ENCODE measurements around the gene ADAMTSL1.

ADAMTSL1 gene

GRCh38 chr9:18575686-18576085 lies 101.7 kb downstream of the ADAMTSL1 start:
- TF ChIP-seq, protein P1, sequence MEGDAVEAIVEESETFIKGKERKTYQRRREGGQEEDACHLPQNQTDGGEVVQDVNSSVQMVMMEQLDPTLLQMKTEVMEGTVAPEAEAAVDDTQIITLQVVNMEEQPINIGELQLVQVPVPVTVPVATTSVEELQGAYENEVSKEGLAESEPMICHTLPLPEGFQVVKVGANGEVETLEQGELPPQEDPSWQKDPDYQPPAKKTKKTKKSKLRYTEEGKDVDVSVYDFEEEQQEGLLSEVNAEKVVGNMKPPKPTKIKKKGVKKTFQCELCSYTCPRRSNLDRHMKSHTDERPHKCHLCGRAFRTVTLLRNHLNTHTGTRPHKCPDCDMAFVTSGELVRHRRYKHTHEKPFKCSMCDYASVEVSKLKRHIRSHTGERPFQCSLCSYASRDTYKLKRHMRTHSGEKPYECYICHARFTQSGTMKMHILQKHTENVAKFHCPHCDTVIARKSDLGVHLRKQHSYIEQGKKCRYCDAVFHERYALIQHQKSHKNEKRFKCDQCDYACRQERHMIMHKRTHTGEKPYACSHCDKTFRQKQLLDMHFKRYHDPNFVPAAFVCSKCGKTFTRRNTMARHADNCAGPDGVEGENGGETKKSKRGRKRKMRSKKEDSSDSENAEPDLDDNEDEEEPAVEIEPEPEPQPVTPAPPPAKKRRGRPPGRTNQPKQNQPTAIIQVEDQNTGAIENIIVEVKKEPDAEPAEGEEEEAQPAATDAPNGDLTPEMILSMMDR (IDR thresholded peaks at IDR 0.05; ENCODE audit: low read depth, low read length), result no peak
- no peaks in the 10 kb centered on the region for H3K9me3 ChIP-seq (ENCODE audit: severe bottlenecking)
- no peak overlapping the region for H3K4me3 ChIP-seq (ENCODE audit: low read depth, low read length)
- no peak overlapping the region for H3K27ac ChIP-seq
- no peaks in the 10 kb centered on the region for H3K27me3 ChIP-seq (ENCODE audit: insufficient read depth, low read depth, severe bottlenecking)
- DNase-seq, result no peak
- H3K36me3 ChIP-seq, result no peaks in the 10 kb centered on the region

DNA sequence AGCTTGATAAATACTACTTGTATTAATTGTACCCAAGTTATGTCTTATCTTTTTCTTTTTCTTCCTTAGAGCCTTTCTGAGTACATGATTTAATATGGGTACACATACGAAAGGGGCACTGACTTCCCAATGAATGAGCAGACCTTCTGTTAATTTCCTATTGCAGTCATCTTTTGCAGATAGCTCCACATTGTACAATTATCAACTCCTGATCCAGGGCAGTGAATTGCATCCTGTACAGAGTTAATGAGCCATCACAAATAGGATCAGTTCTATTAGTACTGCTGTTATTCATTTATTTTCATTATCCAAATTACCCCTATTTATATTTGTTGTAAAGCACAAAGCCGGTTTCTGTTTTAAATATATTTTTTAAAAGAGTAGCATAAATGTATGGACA lies 105.6 kb downstream of the ADAMTSL1 start:
- no peak overlapping the region for H3K4me3 ChIP-seq (ENCODE audit: low read depth, low read length)
- no peaks in the 10 kb centered on the region for H3K27me3 ChIP-seq (ENCODE audit: insufficient read depth, low read depth, severe bottlenecking)
- DNase-seq, result no peak
- H3K36me3 ChIP-seq, result no peaks in the 10 kb centered on the region
- H3K27ac ChIP-seq, result no peak overlapping the region
- no peaks in the 10 kb centered on the region for H3K9me3 ChIP-seq (ENCODE audit: severe bottlenecking)
- TF ChIP-seq, protein P1 (IDR thresholded peaks at IDR 0.05; ENCODE audit: low read depth, low read length), result no peak

DNA sequence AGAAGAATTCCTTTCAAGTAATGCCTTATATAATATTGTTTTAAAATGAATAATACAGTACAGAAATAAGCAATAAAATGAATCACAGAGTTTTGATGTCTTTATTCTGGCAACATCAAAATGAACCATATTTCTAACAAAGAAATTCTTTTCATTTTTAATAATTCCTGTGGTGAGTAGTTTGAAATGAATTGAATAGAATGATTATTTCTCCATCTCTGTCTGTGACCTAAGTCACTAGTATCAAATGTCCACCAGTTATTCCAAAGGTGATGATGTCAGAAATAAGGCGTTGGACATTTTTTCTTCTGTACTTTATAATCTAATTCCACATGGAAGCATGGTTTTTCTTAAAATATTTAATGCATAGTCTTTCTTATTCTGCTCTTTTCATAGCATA lies 106.2 kb downstream of the ADAMTSL1 start:
- TF ChIP-seq, protein P1 (IDR thresholded peaks at IDR 0.05; ENCODE audit: low read depth, low read length), result no peak
- Histone ChIP-seq H3K9me3 (ENCODE audit: severe bottlenecking) (no peaks in the 10 kb centered on the region), H3K36me3 (no peaks in the 10 kb centered on the region), H3K4me3 (ENCODE audit: low read depth, low read length) (no peak overlapping the region), H3K27ac (no peak overlapping the region), H3K27me3 (ENCODE audit: insufficient read depth, low read depth, severe bottlenecking) (no peaks in the 10 kb centered on the region)
- DNase-seq, result no peak

- H3K27me3 ChIP-seq (ENCODE audit: insufficient read depth, low read depth, severe bottlenecking), result no peaks in the 10 kb centered on the region
- no peaks in the 10 kb centered on the region for H3K9me3 ChIP-seq (ENCODE audit: severe bottlenecking)
- H3K36me3 ChIP-seq, result no peaks in the 10 kb centered on the region
- H3K4me3 ChIP-seq (ENCODE audit: low read depth, low read length), result no peak overlapping the region
- DNase-seq, result no peak
- no peak overlapping the region for H3K27ac ChIP-seq
- TF ChIP-seq, protein P1 (IDR thresholded peaks at IDR 0.05; ENCODE audit: low read depth, low read length), result no peak
Measured at GRCh38 chr9:18585996-18586395, 112.0 kb downstream of the ADAMTSL1 start.

DNA sequence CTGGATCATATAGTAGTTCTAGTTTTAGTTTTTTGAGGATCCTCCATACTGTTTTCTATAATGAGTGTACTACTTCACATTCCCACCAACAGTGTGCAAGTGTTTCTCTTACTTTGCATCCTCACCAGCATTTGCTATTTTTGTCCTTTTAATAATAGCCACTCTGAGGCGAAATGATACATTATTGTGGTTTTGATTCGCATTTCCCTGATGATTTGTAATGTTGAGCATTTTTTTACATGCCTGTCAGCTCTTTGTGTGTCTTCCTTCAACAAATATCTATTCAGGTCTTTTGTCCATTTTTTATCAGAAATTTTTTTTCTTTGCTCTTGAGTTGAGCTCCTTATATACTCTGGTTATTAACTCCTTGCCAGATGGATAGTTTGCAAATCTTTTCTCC lies 114.0 kb downstream of the ADAMTSL1 start:
- Histone ChIP-seq H3K27me3 (ENCODE audit: insufficient read depth, low read depth, severe bottlenecking) (no peaks in the 10 kb centered on the region), H3K27ac (no peak overlapping the region), H3K4me3 (ENCODE audit: low read depth, low read length) (no peak overlapping the region), H3K9me3 (ENCODE audit: severe bottlenecking) (no peaks in the 10 kb centered on the region), H3K36me3 (no peaks in the 10 kb centered on the region)
- TF ChIP-seq, protein P1 (IDR thresholded peaks at IDR 0.05; ENCODE audit: low read depth, low read length), result no peak
- DNase-seq, result no peak

DNA sequence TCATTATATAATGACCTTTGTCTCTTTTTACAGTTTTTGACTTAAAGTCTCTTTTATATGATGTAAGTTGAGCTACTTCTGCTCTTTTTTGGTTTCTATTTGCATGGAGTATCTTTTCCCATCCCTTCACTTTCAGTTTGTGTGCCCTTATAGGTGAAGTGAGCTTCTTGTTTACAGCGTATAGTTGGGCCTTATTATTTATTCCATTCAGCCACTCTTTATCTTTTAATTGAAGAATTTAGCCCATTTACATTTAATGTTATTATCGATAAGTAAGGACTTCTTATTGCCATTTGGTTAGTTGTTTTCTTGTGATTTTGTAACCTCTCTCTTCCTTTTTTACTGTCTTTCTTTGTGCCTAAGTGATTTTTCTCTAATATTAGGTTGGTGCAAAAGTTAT lies 117.3 kb downstream of the ADAMTSL1 start:
- no peaks in the 10 kb centered on the region for H3K36me3 ChIP-seq
- TF ChIP-seq, protein P1 (IDR thresholded peaks at IDR 0.05; ENCODE audit: low read depth, low read length), result no peak
- DNase-seq, result no peak
- no peak overlapping the region for H3K4me3 ChIP-seq (ENCODE audit: low read depth, low read length)
- H3K27me3 ChIP-seq (ENCODE audit: insufficient read depth, low read depth, severe bottlenecking), result no peaks in the 10 kb centered on the region
- no peaks in the 10 kb centered on the region for H3K9me3 ChIP-seq (ENCODE audit: severe bottlenecking)
- no peak overlapping the region for H3K27ac ChIP-seq
